ENCODE measurements around the gene RUNDC1. TPM values are rescaled to one million over a fixed set of nuclear protein-coding genes. Genes with fewer than 3 reads are reported as not detected.

The RUNDC1 gene
- total RNA-seq, 1 experiment from 2014 or later = 11.2 TPM

DNA sequence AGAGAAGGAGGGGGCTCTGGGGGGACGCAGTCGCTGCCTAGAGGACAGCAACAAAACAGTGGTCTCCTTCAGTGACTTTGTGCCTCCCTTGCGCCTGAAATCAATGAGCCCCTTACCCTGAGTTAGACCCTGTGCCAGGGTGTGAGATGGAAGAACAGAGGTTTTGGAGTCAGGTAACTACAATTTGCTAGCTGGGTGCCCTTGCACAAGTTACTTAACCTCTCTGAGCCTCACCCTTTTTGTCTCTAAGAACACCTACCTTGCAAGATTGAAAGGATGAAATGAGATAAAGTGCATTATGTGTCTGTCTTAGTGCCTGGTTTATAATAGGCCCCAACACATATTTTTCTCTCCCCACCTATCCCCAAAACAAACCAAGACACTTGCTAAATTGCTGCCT is 54.5 kb downstream of the RUNDC1 start:
- ChIA-PET POLR2A (no interaction called here), CTCF (no interaction called here)
- ATAC-seq (no peak), DNase-seq (ENCODE audit: low read depth, low spot score) (no peak)
- Histone ChIP-seq H3K4me1 (ENCODE audit: control insufficient read depth, insufficient read depth, low read length) (no peaks in the 10 kb centered on the region), H3K36me3 (ENCODE audit: control insufficient read depth, insufficient read depth, low read length) (no peaks in the 10 kb centered on the region), H3K27ac (ENCODE audit: low read length) (no peak overlapping the region), H3K27me3 (ENCODE audit: control insufficient read depth, insufficient read depth, low read length) (no peaks in the 10 kb centered on the region), H3K9me3 (ENCODE audit: control insufficient read depth, insufficient read depth, low read depth, low read length) (no peaks in the 10 kb centered on the region), H3K4me3 (ENCODE audit: low read depth in 2 of 2, low read length in 2 of 2) (no peak overlapping the region)
- in situ Hi-C loops (cut with HindIII; ENCODE audit: low pct_unique_long_range_greater_than_20kb, low sequenced_read_pairs) (no loop called here), intact Hi-C loops (cut with micrococcal nuclease; ENCODE audit: unreplicated experiment) (no loop called here)
- TF ChIP-seq, protein P1, sequence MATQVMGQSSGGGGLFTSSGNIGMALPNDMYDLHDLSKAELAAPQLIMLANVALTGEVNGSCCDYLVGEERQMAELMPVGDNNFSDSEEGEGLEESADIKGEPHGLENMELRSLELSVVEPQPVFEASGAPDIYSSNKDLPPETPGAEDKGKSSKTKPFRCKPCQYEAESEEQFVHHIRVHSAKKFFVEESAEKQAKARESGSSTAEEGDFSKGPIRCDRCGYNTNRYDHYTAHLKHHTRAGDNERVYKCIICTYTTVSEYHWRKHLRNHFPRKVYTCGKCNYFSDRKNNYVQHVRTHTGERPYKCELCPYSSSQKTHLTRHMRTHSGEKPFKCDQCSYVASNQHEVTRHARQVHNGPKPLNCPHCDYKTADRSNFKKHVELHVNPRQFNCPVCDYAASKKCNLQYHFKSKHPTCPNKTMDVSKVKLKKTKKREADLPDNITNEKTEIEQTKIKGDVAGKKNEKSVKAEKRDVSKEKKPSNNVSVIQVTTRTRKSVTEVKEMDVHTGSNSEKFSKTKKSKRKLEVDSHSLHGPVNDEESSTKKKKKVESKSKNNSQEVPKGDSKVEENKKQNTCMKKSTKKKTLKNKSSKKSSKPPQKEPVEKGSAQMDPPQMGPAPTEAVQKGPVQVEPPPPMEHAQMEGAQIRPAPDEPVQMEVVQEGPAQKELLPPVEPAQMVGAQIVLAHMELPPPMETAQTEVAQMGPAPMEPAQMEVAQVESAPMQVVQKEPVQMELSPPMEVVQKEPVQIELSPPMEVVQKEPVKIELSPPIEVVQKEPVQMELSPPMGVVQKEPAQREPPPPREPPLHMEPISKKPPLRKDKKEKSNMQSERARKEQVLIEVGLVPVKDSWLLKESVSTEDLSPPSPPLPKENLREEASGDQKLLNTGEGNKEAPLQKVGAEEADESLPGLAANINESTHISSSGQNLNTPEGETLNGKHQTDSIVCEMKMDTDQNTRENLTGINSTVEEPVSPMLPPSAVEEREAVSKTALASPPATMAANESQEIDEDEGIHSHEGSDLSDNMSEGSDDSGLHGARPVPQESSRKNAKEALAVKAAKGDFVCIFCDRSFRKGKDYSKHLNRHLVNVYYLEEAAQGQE (IDR thresholded peaks at IDR 0.05; ENCODE audit: insufficient read depth in 1 of 2, low read depth in 2 of 2, low read length in 1 of 2) = no peak
- TF ChIP-seq, protein P2, sequence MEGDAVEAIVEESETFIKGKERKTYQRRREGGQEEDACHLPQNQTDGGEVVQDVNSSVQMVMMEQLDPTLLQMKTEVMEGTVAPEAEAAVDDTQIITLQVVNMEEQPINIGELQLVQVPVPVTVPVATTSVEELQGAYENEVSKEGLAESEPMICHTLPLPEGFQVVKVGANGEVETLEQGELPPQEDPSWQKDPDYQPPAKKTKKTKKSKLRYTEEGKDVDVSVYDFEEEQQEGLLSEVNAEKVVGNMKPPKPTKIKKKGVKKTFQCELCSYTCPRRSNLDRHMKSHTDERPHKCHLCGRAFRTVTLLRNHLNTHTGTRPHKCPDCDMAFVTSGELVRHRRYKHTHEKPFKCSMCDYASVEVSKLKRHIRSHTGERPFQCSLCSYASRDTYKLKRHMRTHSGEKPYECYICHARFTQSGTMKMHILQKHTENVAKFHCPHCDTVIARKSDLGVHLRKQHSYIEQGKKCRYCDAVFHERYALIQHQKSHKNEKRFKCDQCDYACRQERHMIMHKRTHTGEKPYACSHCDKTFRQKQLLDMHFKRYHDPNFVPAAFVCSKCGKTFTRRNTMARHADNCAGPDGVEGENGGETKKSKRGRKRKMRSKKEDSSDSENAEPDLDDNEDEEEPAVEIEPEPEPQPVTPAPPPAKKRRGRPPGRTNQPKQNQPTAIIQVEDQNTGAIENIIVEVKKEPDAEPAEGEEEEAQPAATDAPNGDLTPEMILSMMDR (IDR thresholded peaks at IDR 0.05) = no peak
- no TSS peak for BruUV-seq (replicated peaks)

DNA sequence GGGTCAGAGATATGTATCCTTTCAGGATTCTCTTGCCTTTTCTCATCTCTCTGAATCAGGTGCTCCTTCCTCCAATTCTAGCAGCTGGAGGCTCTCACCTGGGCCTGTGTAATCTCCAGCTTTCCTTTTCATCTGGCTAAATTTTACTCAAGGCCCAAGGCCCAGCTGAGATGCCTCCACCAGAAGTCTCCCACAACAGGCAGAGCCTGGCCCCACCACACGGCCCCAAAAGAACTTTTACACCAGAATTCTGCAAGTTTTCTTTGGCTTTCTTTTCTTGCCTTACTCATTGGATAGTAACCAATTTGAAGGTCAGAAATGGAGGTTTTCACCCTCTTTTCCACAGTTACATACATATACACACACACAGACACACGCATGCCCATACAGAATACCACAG is 59.3 kb downstream of the RUNDC1 start:
- Histone ChIP-seq H3K4me3 (ENCODE audit: low read depth in 2 of 2, low read length in 2 of 2) (no peak overlapping the region), H3K27me3 (ENCODE audit: control insufficient read depth, insufficient read depth, low read length) (no peaks in the 10 kb centered on the region), H3K4me1 (ENCODE audit: control insufficient read depth, insufficient read depth, low read length) (no peaks in the 10 kb centered on the region), H3K27ac (ENCODE audit: low read length) (no peak overlapping the region), H3K9me3 (ENCODE audit: control insufficient read depth, insufficient read depth, low read depth, low read length) (no peaks in the 10 kb centered on the region), H3K36me3 (ENCODE audit: control insufficient read depth, insufficient read depth, low read length) (no peaks in the 10 kb centered on the region)
- BruUV-seq (replicated peaks) = no TSS peak
- ChIA-PET CTCF (no interaction called here), POLR2A (no interaction called here)
- ATAC-seq (no peak), DNase-seq (ENCODE audit: low read depth, low spot score) (no peak)
- intact Hi-C loops (cut with micrococcal nuclease; ENCODE audit: unreplicated experiment) = no loop called here
- TF ChIP-seq, protein P1 (IDR thresholded peaks at IDR 0.05; ENCODE audit: insufficient read depth in 1 of 2, low read depth in 2 of 2, low read length in 1 of 2) = no peak
- TF ChIP-seq TCF7L2 (IDR thresholded peaks at IDR 0.05; ENCODE audit: low read depth, low read length) (no peak), POLR2AphosphoS5 (IDR thresholded peaks at IDR 0.05; ENCODE audit: low read depth, low read length) (no peak), SIN3A (IDR thresholded peaks at IDR 0.05; ENCODE audit: borderline replicate concordance, insufficient read depth, low read depth, low read length) (no peak)
- TF ChIP-seq, protein P2 (IDR thresholded peaks at IDR 0.05) = no peak
- in situ Hi-C loops (cut with HindIII; ENCODE audit: low pct_unique_long_range_greater_than_20kb, low sequenced_read_pairs) = no loop called here
